Inflammatory macrophage treated with lipopolysaccharide for 1 hour (primary cell): Measurements from ENCODE around the gene PTPN13.
"Not testable (repeated sequence)": the region's sequence is repeated elsewhere in the genome, so short reads cannot be mapped to it uniquely, and the experiment has no call there.

ENCODE experiments used
- DNase-seq, 2 donors: peaks; one replicate each; pipeline ENCODE4 v3.0.0-alpha.2; 2020 to 2022

The PTPN13 gene

GRCh38 chr4:86641516-86642090, 47.5 kb downstream of the PTPN13 start:
- peak; percentile 1 to 7 for DNase-seq

GRCh38 chr4:86644892-86645291, 50.8 kb downstream of the PTPN13 start:
- DNase-seq, result no peak

GRCh38 chr4:86652332-86652932, 58.3 kb downstream of the PTPN13 start:
- DNase-seq, result no peak

- no peak for DNase-seq
These were observed 59.2 kb downstream of the PTPN13 start for GRCh38 chr4:86653237-86653865.

- DNase-seq, result not testable (repeated sequence)
These were observed 62.7 kb downstream of the PTPN13 start for GRCh38 chr4:86656781-86657180.

GRCh38 chr4:86657382-86657781, 63.3 kb downstream of the PTPN13 start:
- no peak for DNase-seq

- DNase-seq, result no peak
These were observed 63.8 kb downstream of the PTPN13 start for GRCh38 chr4:86657910-86658309.

GRCh38 chr4:86660401-86660800, 66.3 kb downstream of the PTPN13 start:
- DNase-seq, result no peak

- DNase-seq, result no peak
These were observed 66.9 kb downstream of the PTPN13 start for GRCh38 chr4:86661006-86661405.

- DNase-seq, result no peak
These were observed 67.3 kb downstream of the PTPN13 start for GRCh38 chr4:86661418-86661817.

- DNase-seq, result no peak
These were observed 70.8 kb downstream of the PTPN13 start for GRCh38 chr4:86664959-86665358.

GRCh38 chr4:86670298-86670697, 76.2 kb downstream of the PTPN13 start:
- no peak for DNase-seq

GRCh38 chr4:86670756-86671155, 76.6 kb downstream of the PTPN13 start:
- no peak for DNase-seq

- DNase-seq, result no peak
These were observed 81.4 kb downstream of the PTPN13 start for GRCh38 chr4:86675548-86675947.

GRCh38 chr4:86678796-86679195, 84.7 kb downstream of the PTPN13 start:
- no peak for DNase-seq

GRCh38 chr4:86679441-86679840, 85.3 kb downstream of the PTPN13 start:
- DNase-seq, result no peak

GRCh38 chr4:86683167-86683566, 89.1 kb downstream of the PTPN13 start:
- no peak for DNase-seq

GRCh38 chr4:86683983-86684382, 89.9 kb downstream of the PTPN13 start:
- DNase-seq, result no peak

- no peak for DNase-seq
These were observed 91.3 kb downstream of the PTPN13 start for GRCh38 chr4:86685401-86685800.

- DNase-seq, result no peak
These were observed 92.6 kb downstream of the PTPN13 start for GRCh38 chr4:86686741-86687140.

- no peak for DNase-seq
These were observed 93.9 kb downstream of the PTPN13 start for GRCh38 chr4:86688026-86688425.

GRCh38 chr4:86704601-86705000, 110.5 kb downstream of the PTPN13 start:
- DNase-seq, result no peak

GRCh38 chr4:86706923-86707597, 112.9 kb downstream of the PTPN13 start:
- peak; percentile 22 to 23 for DNase-seq

- DNase-seq, result no peak
These were observed 123.5 kb downstream of the PTPN13 start for GRCh38 chr4:86717651-86718050.
